A673 (cell line): Measurements from ENCODE around the gene RNF180.

Source experiments
- CTCF ChIP-seq: fragments of 300-800, 200-600 bp; sonication (generic); conservative IDR thresholded peaks from 2 replicates; pipeline ENCODE4 v1.5.1; 2017; ENCODE audit warnings: low read depth, mild to moderate bottlenecking, antibody characterized with exemption, low read length, moderate library complexity, mixed read lengths
- EZH2 ChIP-seq: fragments of 200-600 bp; sonication (generic); IDR thresholded peaks from 2 replicates; pipeline ENCODE4 v1.6.1; 2017; ENCODE audit warnings: borderline replicate concordance, low read depth, mild to moderate bottlenecking, mixed read lengths, antibody characterized with exemption, low read length; ENCODE audit not compliant: poor library complexity, severe bottlenecking

DNA sequence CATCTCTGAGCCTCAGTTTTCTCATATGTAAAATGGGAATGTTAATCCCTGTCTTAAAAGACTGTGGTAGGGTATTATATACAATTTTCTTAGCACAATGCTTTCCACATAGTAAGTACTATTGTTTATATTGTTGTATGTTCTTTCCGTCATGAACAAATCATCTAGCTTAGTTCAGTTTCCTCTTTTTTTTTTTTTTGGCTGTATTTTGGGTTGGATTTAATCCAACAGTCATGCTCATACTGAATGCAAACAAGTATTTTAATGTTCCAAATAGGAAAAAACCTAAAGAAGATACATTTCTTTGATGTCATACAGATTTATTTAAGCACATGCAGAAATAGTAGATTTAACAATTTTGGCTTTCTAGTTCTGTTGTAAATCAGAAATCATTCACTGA is 95.1 kb downstream of the RNF180 start:
- TF ChIP-seq CTCF (no peak), EZH2 (no peak)
